Fibroblast of peridontal ligament (primary cell): ENCODE measurements around the gene ATCAY.
"Not testable (repeated sequence)": the region's sequence is repeated elsewhere in the genome, so short reads cannot be mapped to it uniquely, and the experiment has no call there.

Experiments used
- DNase-seq: peaks from one replicate; pipeline ENCODE4 v3.0.0-alpha.2; 2010; ENCODE audit errors: extremely low read depth

The ATCAY gene

GRCh38 chr19:3857449-3858003 lies 23.0 kb upstream of the ATCAY start:
- DNase-seq, result no peak

- DNase-seq, result no peak
Measured at GRCh38 chr19:3860499-3860898, 20.0 kb upstream of the ATCAY start.

GRCh38 chr19:3862826-3863500 lies 17.5 kb upstream of the ATCAY start:
- DNase-seq, result no peak

GRCh38 chr19:3863648-3864047 lies 16.8 kb upstream of the ATCAY start:
- no peak for DNase-seq

GRCh38 chr19:3866910-3867638 lies 13.4 kb upstream of the ATCAY start:
- no peak for DNase-seq

- DNase-seq, result no peak
Measured at GRCh38 chr19:3867971-3868769, 12.3 kb upstream of the ATCAY start.

- no peak for DNase-seq
Measured at GRCh38 chr19:3868770-3869456, 11.6 kb upstream of the ATCAY start, which contains the start of gene ZFR2. ZFR2 (minus strand) TSS chr19:3869038; CDS start chr19:3869017, 21 bp downstream.

GRCh38 chr19:3873151-3873550 lies 7.3 kb upstream of the ATCAY start:
- DNase-seq, result no peak

- DNase-seq, result not testable (repeated sequence)
Measured at GRCh38 chr19:3874695-3875094, 5.8 kb upstream of the ATCAY start.

- no peak for DNase-seq
Measured at GRCh38 chr19:3879656-3880055, 829 bp upstream of the ATCAY start.

- no peak for DNase-seq
Measured at GRCh38 chr19:3881272-3882040, 971 bp downstream of the ATCAY start.

GRCh38 chr19:3882041-3882384 lies 1.5 kb downstream of the ATCAY start:
- no peak for DNase-seq

- DNase-seq, result no peak
Measured at GRCh38 chr19:3890591-3890990, 10.1 kb downstream of the ATCAY start.

- DNase-seq, result no peak
Measured at GRCh38 chr19:3893509-3894179, 13.2 kb downstream of the ATCAY start.

- DNase-seq, result not testable (repeated sequence)
Measured at GRCh38 chr19:3894959-3895358, 14.5 kb downstream of the ATCAY start.

GRCh38 chr19:3895788-3896187 lies 15.3 kb downstream of the ATCAY start:
- no peak for DNase-seq

GRCh38 chr19:3897936-3898335 lies 17.5 kb downstream of the ATCAY start:
- DNase-seq, result no peak

GRCh38 chr19:3898426-3898825 lies 17.9 kb downstream of the ATCAY start:
- no peak for DNase-seq

GRCh38 chr19:3899531-3900294 lies 19.2 kb downstream of the ATCAY start:
- DNase-seq, result no peak
